ENCODE data around the gene SPEM3. TPM values are rescaled to one million over a fixed set of nuclear protein-coding genes. Genes with fewer than 3 reads are reported as not detected.

Gene SPEM3
- total RNA-seq, 1 donor from 2014 or later: not detected

DNA sequence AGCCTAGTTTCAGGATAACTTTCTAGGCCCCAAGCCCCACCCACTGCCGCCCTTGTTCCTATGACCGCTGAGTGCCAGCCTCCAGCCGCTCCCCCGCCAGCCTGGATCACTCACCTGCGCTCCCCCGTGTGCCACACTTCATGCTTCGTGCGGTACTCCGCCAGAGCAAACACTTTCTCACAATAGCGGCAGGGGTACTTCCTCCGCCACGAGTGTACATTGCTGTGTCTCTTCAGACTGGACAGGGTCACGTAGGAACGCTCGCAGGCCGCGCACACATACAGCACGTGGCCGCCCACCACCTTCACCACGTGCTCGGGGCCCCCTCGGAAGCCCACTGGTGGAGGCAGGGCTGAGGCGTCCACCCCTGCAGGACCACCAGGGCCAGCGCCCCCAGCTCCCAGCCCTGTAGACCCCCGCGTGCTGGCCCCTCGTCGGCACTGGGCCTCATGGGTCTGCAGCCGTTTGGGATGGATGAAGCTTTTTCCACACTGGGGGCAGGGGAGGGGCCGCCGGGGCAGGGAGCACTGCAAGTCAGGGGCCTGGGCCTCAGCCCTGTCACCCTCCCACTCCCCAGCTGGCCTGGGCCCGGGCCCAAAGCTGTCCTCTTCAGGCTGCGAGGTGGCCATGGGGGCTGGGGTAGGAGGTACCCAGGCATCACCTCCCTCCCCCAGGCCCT is 37.1 kb downstream of the SPEM3 start:
- no peaks in the 10 kb centered on the region for H3K27me3 Mint-ChIP-seq
- H3K36me3 Mint-ChIP-seq (ENCODE audit: low read depth): peaks cover 33% of the 10 kb centered on the region
- ATAC-seq (ENCODE audit: low read depth): no peak
- no peaks in the 10 kb centered on the region for H3K9me3 Mint-ChIP-seq
- no peak overlapping the region for H3K27ac Mint-ChIP-seq
- DNase-seq: no peak
- H3K4me1 Mint-ChIP-seq: peaks cover 20% of the 10 kb centered on the region
- ChIA-PET CTCF (no interaction called here), POLR2A (no interaction called here)
- TF ChIP-seq, protein P1, sequence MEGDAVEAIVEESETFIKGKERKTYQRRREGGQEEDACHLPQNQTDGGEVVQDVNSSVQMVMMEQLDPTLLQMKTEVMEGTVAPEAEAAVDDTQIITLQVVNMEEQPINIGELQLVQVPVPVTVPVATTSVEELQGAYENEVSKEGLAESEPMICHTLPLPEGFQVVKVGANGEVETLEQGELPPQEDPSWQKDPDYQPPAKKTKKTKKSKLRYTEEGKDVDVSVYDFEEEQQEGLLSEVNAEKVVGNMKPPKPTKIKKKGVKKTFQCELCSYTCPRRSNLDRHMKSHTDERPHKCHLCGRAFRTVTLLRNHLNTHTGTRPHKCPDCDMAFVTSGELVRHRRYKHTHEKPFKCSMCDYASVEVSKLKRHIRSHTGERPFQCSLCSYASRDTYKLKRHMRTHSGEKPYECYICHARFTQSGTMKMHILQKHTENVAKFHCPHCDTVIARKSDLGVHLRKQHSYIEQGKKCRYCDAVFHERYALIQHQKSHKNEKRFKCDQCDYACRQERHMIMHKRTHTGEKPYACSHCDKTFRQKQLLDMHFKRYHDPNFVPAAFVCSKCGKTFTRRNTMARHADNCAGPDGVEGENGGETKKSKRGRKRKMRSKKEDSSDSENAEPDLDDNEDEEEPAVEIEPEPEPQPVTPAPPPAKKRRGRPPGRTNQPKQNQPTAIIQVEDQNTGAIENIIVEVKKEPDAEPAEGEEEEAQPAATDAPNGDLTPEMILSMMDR (IDR thresholded peaks at IDR 0.05): no peak
- no peak overlapping the region for H3K4me3 Mint-ChIP-seq
- intact Hi-C loops (cut with micrococcal nuclease): no loop called here

DNA sequence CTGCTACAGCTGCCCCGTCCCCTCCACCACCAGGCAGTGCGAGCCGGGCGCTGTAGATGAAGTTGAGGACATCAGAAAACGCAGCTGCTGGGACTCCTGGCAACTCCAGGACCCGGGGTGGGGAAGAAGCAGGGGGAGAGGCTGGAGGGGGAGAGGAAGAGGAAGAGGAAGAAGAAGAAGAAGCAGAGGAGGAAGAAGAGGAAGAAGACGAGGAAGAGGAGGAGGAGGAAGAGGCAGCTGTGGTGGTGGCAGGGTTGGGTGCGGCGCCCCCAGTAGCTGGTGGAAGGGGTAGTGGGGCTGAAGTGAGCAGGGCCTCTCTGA is 37.6 kb downstream of the SPEM3 start:
- Mint-ChIP-seq H3K36me3 (ENCODE audit: low read depth) (peaks cover 31% of the 10 kb centered on the region), H3K4me1 (peaks cover 20% of the 10 kb centered on the region), H3K9me3 (no peaks in the 10 kb centered on the region), H3K4me3 (no peak overlapping the region), H3K27ac (no peak overlapping the region), H3K27me3 (no peaks in the 10 kb centered on the region)
- intact Hi-C loops (cut with micrococcal nuclease): no loop called here
- ChIA-PET CTCF (no interaction called here), POLR2A (no interaction called here)
- DNase-seq: no peak
- TF ChIP-seq, protein P1 (IDR thresholded peaks at IDR 0.05): no peak
- ATAC-seq (ENCODE audit: low read depth): no peak

GRCh38 chr17:7466639-7467341 is 38.1 kb downstream of the SPEM3 start:
- Mint-ChIP-seq H3K36me3 (ENCODE audit: low read depth) (peaks cover 31% of the 10 kb centered on the region), H3K4me3 (no peak overlapping the region), H3K27me3 (no peaks in the 10 kb centered on the region), H3K4me1 (peaks cover 24% of the 10 kb centered on the region), H3K27ac (peak overlapping the region; percentile 56), H3K9me3 (no peaks in the 10 kb centered on the region)
- CTCF ChIA-PET: no interaction called here
- TF ChIP-seq, protein P1 (IDR thresholded peaks at IDR 0.05): no peak
- ATAC-seq (ENCODE audit: low read depth) (no peak), DNase-seq (no peak)
- intact Hi-C loops (cut with micrococcal nuclease): no loop called here
- POLR2A ChIA-PET: interaction anchor here (1.4 kb wide), 1 partner anchor 12 kb away, joined by 5 read pairs; the partner anchor contains the start of gene ZBTB4

GRCh38 chr17:7467498-7467897 is 38.8 kb downstream of the SPEM3 start:
- Mint-ChIP-seq H3K4me3 (no peak overlapping the region), H3K9me3 (no peaks in the 10 kb centered on the region), H3K36me3 (ENCODE audit: low read depth) (peaks cover 31% of the 10 kb centered on the region), H3K27me3 (no peaks in the 10 kb centered on the region), H3K4me1 (peaks cover 30% of the 10 kb centered on the region), H3K27ac (peak overlapping the region; percentile 56)
- no peak for DNase-seq
- TF ChIP-seq, protein P1 (IDR thresholded peaks at IDR 0.05): no peak
- ChIA-PET CTCF (no interaction called here), POLR2A (interaction anchor here (1.0 to 1.4 kb wide), 2 partner anchors 11 to 17 kb away, joined by 3 to 5 read pairs; partner anchors contain the start of genes POLR2A and ZBTB4)
- intact Hi-C loops (cut with micrococcal nuclease): no loop called here
- ATAC-seq (ENCODE audit: low read depth): no peak

DNA sequence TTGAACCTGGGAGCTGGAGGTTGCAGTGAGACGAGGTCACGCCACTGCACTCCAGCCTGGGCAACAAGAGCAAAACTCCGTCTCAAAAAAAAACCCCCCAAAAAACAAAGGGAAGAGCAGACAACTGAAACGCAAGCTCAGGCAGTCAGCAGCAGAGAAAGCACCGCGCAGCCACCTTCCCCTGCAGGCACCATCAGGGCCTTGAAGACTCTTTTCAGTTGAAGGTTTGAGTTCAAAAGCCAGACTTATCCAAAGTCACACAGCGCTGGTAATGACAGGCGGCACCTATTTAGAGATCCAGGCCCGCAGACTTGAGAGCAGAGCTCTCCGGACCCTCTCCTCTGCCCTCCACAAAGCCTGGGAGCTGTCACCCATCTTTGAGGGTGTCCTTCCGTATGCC is 39.6 kb downstream of the SPEM3 start:
- no peak overlapping the region for H3K27ac Mint-ChIP-seq
- H3K9me3 Mint-ChIP-seq: no peaks in the 10 kb centered on the region
- TF ChIP-seq, protein P1 (IDR thresholded peaks at IDR 0.05): no peak

More for the DNA sequence above, 39.6 kb downstream of the SPEM3 start:
- Mint-ChIP-seq H3K4me3 (no peak overlapping the region), H3K4me1 (peaks cover 31% of the 10 kb centered on the region), H3K36me3 (ENCODE audit: low read depth) (peaks cover 27% of the 10 kb centered on the region), H3K27me3 (no peaks in the 10 kb centered on the region)
- no peak for ATAC-seq (ENCODE audit: low read depth)
- ChIA-PET POLR2A (interaction anchor here (1.0 to 1.4 kb wide), 2 partner anchors 11 to 16 kb away, joined by 3 to 5 read pairs; partner anchors contain the start of genes POLR2A and ZBTB4), CTCF (no interaction called here)
- intact Hi-C loops (cut with micrococcal nuclease): no loop called here
- DNase-seq: no peak

Data from activated B cell treated with CpG ODN at 0.5 μM for 24 hours (primary cell).